Parathyroid adenoma (tissue), 2 donors: ENCODE measurements around the gene MAGI3.

ENCODE experiments used
- H2AFZ ChIP-seq: fragments of 300-600 bp; sonication (generic); one replicate; pipeline ENCODE4 v1.7.0; 2017; ENCODE audit warnings: antibody characterized with exemption, mild to moderate bottlenecking
- H3K27ac ChIP-seq: fragments of 300-600 bp; sonication (generic); one replicate; pipeline ENCODE4 v1.7.0; 2017
- H3K27me3 ChIP-seq: fragments of 300-600 bp; sonication (generic); one replicate; pipeline ENCODE4 v1.7.0; 2017; ENCODE audit warnings: low read length; ENCODE audit not compliant: control insufficient read depth, insufficient read depth
- H3K36me3 ChIP-seq: fragments of 300-600 bp; sonication (generic); one replicate; pipeline ENCODE4 v1.7.0; 2017; ENCODE audit warnings: low read length; ENCODE audit not compliant: control insufficient read depth, insufficient read depth
- H3K4me1 ChIP-seq: fragments of 300-600 bp; sonication (generic); one replicate; pipeline ENCODE4 v1.7.0; 2017; ENCODE audit warnings: control low read depth
- H3K4me2 ChIP-seq: fragments of 300-600 bp; sonication (generic); one replicate; pipeline ENCODE4 v1.7.0; 2017; ENCODE audit warnings: low read length
- H3K4me3 ChIP-seq: fragments of 300-600 bp; sonication (generic); one replicate; pipeline ENCODE4 v1.7.0; 2017; ENCODE audit warnings: low read depth, low read length
- H3K79me2 ChIP-seq: fragments of 300-600 bp; sonication (generic); one replicate; pipeline ENCODE4 v1.7.0; 2017; ENCODE audit warnings: control low read depth
- H3K9ac ChIP-seq: fragments of 300-600 bp; sonication (generic); one replicate; pipeline ENCODE4 v1.7.0; 2017; ENCODE audit warnings: mild to moderate bottlenecking
- H3K9me3 ChIP-seq: fragments of 300-600 bp; sonication (generic); one replicate; pipeline ENCODE4 v1.7.0; 2017; ENCODE audit warnings: low read length; ENCODE audit not compliant: control insufficient read depth
- TF ChIP-seq, protein P1 (sequence below): fragments of 300-600 bp; sonication (generic); IDR thresholded peaks from one replicate; pipeline ENCODE4 v1.7.0; 2017; ENCODE audit warnings: antibody characterized with exemption, mild to moderate bottlenecking
- donor health status: primary hyperparathyroidism.

Gene MAGI3

GRCh38 chr1:113665071-113665470 lies 274.8 kb downstream of the MAGI3 start:
- Histone ChIP-seq H3K27me3 (no peaks in the 10 kb centered on the region), H3K4me2 (no peak overlapping the region), H3K79me2 (no peaks in the 10 kb centered on the region), H3K4me3 (no peak overlapping the region), H3K27ac (no peak overlapping the region), H3K36me3 (no peaks in the 10 kb centered on the region), H3K4me1 (no peaks in the 10 kb centered on the region), H3K9me3 (no peaks in the 10 kb centered on the region), H2AFZ (no peak overlapping the region), H3K9ac (no peak overlapping the region)
- TF ChIP-seq, protein P1, sequence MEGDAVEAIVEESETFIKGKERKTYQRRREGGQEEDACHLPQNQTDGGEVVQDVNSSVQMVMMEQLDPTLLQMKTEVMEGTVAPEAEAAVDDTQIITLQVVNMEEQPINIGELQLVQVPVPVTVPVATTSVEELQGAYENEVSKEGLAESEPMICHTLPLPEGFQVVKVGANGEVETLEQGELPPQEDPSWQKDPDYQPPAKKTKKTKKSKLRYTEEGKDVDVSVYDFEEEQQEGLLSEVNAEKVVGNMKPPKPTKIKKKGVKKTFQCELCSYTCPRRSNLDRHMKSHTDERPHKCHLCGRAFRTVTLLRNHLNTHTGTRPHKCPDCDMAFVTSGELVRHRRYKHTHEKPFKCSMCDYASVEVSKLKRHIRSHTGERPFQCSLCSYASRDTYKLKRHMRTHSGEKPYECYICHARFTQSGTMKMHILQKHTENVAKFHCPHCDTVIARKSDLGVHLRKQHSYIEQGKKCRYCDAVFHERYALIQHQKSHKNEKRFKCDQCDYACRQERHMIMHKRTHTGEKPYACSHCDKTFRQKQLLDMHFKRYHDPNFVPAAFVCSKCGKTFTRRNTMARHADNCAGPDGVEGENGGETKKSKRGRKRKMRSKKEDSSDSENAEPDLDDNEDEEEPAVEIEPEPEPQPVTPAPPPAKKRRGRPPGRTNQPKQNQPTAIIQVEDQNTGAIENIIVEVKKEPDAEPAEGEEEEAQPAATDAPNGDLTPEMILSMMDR: no peak

DNA sequence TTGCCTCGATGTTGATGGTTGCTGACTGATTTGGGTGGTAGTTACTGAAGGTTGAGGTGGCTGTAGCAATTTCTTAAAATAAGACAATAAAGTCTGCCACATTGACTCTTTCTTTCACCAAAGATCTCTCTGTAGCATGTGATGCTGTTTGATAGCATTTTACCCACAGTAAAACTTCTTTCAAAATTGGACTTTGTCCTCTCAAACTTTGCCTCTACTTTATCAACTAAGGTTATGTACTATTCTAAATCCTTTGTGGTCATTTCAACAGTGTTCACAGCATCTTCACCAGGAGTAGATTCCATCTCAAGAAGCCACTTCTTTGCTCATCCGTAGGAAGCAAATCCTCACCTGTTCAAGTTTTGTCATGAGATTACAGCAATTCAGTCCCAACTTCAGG lies 275.8 kb downstream of the MAGI3 start:
- Histone ChIP-seq H3K27me3 (no peaks in the 10 kb centered on the region), H3K9me3 (no peaks in the 10 kb centered on the region), H3K36me3 (no peaks in the 10 kb centered on the region), H3K4me2 (no peak overlapping the region), H3K4me1 (no peaks in the 10 kb centered on the region), H3K9ac (no peak overlapping the region), H3K27ac (no peak overlapping the region), H2AFZ (no peak overlapping the region), H3K4me3 (no peak overlapping the region), H3K79me2 (no peaks in the 10 kb centered on the region)
- TF ChIP-seq, protein P1: no peak

DNA sequence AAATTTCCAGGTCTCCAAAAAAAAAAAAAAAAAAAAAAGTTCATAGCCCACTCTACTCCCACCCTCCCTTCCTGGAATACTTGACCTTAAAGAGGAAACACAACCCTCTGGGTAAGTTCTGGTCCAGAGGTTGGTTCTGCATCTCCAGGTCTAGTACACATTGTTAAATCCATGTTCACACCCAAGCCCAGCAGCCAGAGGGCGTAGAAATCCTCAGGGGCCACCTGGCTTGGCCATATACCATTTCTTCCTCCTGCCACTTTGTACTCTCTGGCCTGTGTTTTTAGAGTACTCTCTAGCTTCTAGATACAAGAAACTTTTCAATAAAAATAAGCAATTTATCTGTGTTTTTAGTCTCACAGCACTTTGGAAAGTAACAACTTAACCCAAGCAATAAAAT lies 279.7 kb downstream of the MAGI3 start:
- Histone ChIP-seq H3K9me3 (no peaks in the 10 kb centered on the region), H3K9ac (no peak overlapping the region), H3K79me2 (no peaks in the 10 kb centered on the region), H3K4me2 (no peak overlapping the region), H3K27me3 (no peaks in the 10 kb centered on the region), H2AFZ (no peak overlapping the region), H3K4me1 (no peaks in the 10 kb centered on the region), H3K27ac (no peak overlapping the region), H3K36me3 (no peaks in the 10 kb centered on the region), H3K4me3 (no peak overlapping the region)
- TF ChIP-seq, protein P1: no peak

DNA sequence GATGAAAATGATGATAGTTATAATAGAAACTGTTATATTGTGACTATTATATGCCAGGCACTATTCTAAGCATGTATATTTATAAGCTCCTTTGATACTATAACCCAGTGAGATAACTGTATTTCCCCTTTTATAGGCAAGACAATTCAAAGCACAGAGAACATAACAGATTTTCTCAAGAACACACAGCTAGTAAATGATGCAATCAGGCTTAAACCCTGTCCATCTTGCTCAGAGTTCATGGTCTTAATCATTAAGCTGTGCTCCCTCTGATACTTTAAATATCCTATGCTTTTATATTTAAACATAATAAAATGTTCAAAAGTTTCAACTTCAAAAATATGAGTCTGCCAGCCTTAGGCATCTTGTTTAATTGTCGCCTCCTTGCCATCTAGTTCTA lies 280.3 kb downstream of the MAGI3 start:
- no peaks in the 10 kb centered on the region for H3K4me1 ChIP-seq
- H3K79me2 ChIP-seq: no peaks in the 10 kb centered on the region
- no peak overlapping the region for H2AFZ ChIP-seq

DNA sequence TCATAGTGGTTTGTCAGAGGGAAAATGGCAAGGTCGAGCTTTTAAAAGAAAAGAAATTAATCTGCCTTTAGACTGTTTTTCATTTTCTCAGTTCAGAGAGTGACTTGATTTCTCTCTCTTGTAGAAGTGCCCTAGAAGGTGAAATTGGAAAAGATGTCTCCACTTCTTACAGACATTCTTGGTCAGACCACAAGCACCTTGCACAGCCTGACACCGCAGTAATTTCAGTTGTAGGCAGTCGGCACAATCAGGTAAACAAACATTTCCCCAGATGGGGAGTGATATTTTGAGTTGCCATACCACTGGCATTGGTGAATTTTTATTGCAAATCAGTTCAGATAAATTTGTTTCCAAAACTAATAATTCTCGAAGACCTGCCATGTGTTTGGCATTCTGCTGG lies 282.2 kb downstream of the MAGI3 start:
- H3K4me3 ChIP-seq: no peak overlapping the region
- H3K4me1 ChIP-seq: peaks cover 4% of the 10 kb centered on the region
- no peak overlapping the region for H3K9ac ChIP-seq
- no peaks in the 10 kb centered on the region for H3K9me3 ChIP-seq
- no peak overlapping the region for H2AFZ ChIP-seq
- H3K27ac ChIP-seq: no peak overlapping the region
- no peaks in the 10 kb centered on the region for H3K27me3 ChIP-seq
- TF ChIP-seq, protein P1: no peak
- no peaks in the 10 kb centered on the region for H3K79me2 ChIP-seq
- H3K4me2 ChIP-seq: no peak overlapping the region
- no peaks in the 10 kb centered on the region for H3K36me3 ChIP-seq

More for the DNA sequence above, 280.3 kb downstream of the MAGI3 start:
- no peak overlapping the region for H3K9ac ChIP-seq
- no peak overlapping the region for H3K4me3 ChIP-seq
- H3K9me3 ChIP-seq: no peaks in the 10 kb centered on the region
- H3K36me3 ChIP-seq: no peaks in the 10 kb centered on the region
- H3K27me3 ChIP-seq: no peaks in the 10 kb centered on the region
- no peak overlapping the region for H3K27ac ChIP-seq
- TF ChIP-seq, protein P1: no peak
- H3K4me2 ChIP-seq: no peak overlapping the region
